IPS-15b (cell line): ENCODE data around the gene ZDHHC11B.

Source experiments
- H3K27me3 ChIP-seq: one replicate; pipeline ENCODE4 v1.6.1; 2013; ENCODE audit warnings: low read length; ENCODE audit not compliant: control insufficient read depth, insufficient read depth
- H3K36me3 ChIP-seq: one replicate; pipeline ENCODE4 v1.6.1; 2013; ENCODE audit warnings: low read length; ENCODE audit not compliant: control insufficient read depth, insufficient read depth
- H3K4me1 ChIP-seq: one replicate; pipeline ENCODE4 v1.6.1; 2013; ENCODE audit warnings: mild to moderate bottlenecking, low read length; ENCODE audit not compliant: control insufficient read depth, insufficient read depth
- H3K4me3 ChIP-seq: one replicate; pipeline ENCODE4 v1.5.1; 2013; ENCODE audit warnings: low read depth, low read length
- H3K9ac ChIP-seq: one replicate; pipeline ENCODE4 v1.6.1; 2013; ENCODE audit warnings: low read depth, mild to moderate bottlenecking, low read length
- H3K9me3 ChIP-seq: one replicate; pipeline ENCODE4 v1.6.1; 2013; ENCODE audit warnings: mild to moderate bottlenecking, low read length; ENCODE audit not compliant: control insufficient read depth, insufficient read depth

Gene ZDHHC11B

DNA sequence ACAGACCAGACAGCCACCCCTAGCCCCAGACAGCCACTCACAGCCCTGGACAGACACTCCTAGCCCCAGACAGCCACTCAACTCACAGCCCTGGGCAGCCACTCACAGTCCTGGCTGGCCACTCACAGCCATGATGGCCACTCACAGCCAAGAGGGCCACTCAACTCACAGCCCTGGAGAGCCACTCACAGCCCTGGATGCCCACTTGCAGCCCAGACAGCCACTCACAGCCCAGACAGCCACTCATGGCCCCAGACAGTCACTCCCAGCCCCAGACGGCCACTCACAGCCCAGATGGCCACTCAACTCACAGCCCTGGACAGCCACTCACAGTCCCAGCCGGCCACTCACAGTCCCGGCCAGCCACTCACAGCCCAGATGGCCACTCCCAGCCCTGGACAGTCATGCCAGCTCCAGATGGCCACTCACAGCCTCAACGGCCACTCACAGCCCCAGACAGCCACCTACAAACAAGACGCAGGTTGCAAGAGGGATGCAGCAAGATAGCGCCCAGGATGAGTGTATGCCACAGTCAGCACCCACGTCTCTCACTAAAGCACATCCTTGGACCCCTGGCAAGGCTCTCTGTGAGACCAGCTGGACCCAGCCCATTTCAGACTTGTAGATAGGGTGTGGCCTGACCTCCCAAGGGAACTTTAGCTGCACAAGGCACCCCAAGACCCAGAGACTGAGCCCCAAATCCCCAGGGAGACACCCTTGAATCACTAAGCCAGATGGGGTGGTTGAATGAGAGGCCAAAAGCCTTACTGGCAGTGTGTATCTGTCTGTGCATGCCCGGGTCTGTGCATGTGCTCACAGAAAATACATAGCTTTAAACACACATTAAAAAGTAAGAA lies 22.4 kb downstream of the ZDHHC11B start:
- no peaks in the 10 kb centered on the region for H3K27me3 ChIP-seq
- H3K9me3 ChIP-seq, result no peaks in the 10 kb centered on the region
- H3K4me3 ChIP-seq, result no peak overlapping the region
- no peaks in the 10 kb centered on the region for H3K4me1 ChIP-seq
- H3K36me3 ChIP-seq, result no peaks in the 10 kb centered on the region
- no peak overlapping the region for H3K9ac ChIP-seq

DNA sequence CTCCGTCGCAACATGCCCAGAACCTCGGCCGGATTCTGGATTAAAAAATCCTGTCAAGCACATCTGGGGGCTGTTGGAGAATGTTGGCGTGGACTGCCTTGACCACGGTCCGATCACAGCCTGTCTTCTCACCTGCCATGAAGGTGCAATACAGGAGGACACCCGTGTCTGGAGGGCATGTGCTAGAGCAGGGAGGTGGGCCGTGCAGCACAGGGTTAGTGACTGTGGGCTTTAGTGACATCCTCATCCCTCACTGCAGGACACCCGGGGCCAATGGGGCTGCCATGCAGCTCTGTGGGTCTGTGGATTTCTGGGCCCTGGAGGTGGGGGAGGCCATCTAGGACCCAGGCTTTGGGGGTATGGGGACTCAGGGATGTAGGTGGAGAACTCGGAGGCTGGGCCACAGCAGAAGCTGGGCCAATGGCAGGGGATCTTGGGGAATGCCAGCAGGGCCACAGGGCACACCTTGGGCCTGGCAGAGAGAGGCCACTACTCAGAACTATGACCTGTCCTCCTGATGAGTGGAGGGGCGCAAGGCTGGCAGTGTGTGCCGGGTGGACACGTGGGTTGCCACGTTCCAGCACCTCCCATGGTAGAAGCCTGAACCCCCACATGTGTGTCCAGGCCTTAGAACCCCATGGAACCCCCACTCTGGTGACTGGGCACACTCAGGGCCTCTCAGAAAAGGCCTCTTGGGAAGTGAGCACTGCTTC lies 23.3 kb downstream of the ZDHHC11B start:
- Histone ChIP-seq H3K36me3 (no peaks in the 10 kb centered on the region), H3K9ac (no peak overlapping the region), H3K4me3 (no peak overlapping the region), H3K4me1 (no peaks in the 10 kb centered on the region), H3K27me3 (no peaks in the 10 kb centered on the region), H3K9me3 (no peaks in the 10 kb centered on the region)

- H3K4me3 ChIP-seq, result no peak overlapping the region
- H3K27me3 ChIP-seq, result no peaks in the 10 kb centered on the region
These were observed 24.0 kb downstream of the ZDHHC11B start for GRCh38 chr5:760363-761058.

DNA sequence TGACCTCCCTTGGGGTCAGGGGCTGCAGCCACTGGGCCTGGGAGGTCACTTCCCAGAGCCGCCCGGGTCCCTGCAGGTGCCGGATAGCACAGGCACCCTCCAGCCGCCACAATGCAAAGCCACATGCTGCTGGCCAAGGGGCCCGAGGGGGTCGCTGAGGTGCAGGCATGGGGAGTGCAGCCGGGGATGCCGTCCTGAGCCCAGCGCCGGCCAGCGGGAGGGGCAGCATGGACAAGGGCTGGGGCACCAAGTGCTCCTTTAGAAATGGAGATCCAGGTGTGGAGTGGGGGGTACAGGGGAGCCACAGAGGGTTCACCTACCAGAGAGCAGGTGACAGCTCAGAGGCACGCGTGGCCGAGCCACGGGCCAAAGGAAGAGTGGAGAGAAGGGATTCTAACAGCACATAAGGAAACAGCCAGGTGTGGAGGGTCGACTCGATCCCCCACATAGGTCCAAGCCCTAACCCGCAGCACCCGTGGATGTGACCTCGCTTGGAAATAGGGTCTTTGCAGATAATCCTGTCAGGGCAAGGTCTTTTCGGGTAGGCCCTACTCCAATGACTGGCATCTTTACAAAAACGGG lies 24.7 kb downstream of the ZDHHC11B start:
- no peak overlapping the region for H3K4me3 ChIP-seq
- no peaks in the 10 kb centered on the region for H3K36me3 ChIP-seq
- no peak overlapping the region for H3K9ac ChIP-seq
- no peaks in the 10 kb centered on the region for H3K4me1 ChIP-seq
- no peaks in the 10 kb centered on the region for H3K27me3 ChIP-seq
- no peaks in the 10 kb centered on the region for H3K9me3 ChIP-seq

More at GRCh38 chr5:760363-761058, 24.0 kb downstream of the ZDHHC11B start:
- Histone ChIP-seq H3K36me3 (no peaks in the 10 kb centered on the region), H3K9ac (no peak overlapping the region), H3K9me3 (no peaks in the 10 kb centered on the region), H3K4me1 (no peaks in the 10 kb centered on the region)

GRCh38 chr5:759111-759751 lies 25.3 kb downstream of the ZDHHC11B start:
- Histone ChIP-seq H3K9me3 (no peaks in the 10 kb centered on the region), H3K4me1 (no peaks in the 10 kb centered on the region), H3K36me3 (no peaks in the 10 kb centered on the region), H3K9ac (no peak overlapping the region), H3K4me3 (no peak overlapping the region), H3K27me3 (no peaks in the 10 kb centered on the region)

DNA sequence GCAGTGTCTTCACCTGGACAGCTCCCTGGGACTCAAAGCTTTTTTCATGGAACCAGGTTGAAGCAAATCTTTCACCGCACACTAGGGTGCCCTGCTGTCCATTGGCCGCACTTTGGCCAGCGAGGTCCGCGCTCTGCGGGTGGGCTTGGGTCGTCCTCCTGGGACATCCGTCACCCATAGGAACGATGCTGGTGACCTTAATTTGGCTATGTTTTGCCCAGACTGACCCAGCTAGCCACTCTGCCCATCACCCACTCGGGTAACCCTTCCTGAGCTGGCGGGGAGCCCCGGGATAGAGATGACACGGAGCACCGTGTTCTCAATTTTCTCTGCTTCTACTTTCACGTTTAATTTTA lies 25.9 kb downstream of the ZDHHC11B start:
- H3K36me3 ChIP-seq, result no peaks in the 10 kb centered on the region
- no peak overlapping the region for H3K4me3 ChIP-seq
- no peak overlapping the region for H3K9ac ChIP-seq
- no peaks in the 10 kb centered on the region for H3K4me1 ChIP-seq
- H3K9me3 ChIP-seq, result no peaks in the 10 kb centered on the region
- no peaks in the 10 kb centered on the region for H3K27me3 ChIP-seq

DNA sequence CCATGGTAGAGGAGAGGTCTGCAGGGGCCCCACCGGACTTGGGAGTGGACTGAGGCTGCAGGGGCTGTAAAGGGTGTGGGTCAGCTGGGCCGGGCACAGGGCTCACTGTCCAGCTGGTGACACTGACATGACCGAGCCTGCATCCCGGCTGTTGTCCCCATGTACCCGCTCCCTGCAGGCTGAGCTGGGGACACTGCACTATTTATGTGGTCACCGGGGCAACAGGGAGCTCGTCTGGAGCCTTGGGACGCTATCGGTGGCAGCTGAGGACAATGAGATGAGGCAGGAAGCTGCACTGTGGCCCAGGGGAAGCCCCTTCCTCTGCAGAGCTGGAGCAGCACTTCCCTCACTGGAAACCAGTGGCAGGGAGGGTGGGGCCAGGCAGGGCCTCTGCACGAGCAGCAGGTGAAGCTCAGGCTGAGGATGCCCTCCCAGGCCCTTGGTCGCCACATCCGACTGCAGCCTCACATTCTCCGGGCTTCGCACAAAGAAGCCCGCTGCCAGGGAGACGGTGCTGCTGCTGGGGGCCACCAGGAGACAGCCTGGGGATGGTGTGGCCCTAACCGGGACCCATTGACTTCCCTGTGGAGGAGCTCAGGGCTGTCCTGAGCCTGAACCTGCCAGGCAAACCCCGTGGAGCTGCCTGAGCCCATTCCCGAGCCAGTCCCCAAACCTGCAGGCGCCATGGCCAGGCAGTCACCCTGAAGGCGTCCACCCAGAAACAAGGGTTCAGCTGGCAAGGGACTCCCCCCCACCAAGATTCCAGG lies 26.4 kb downstream of the ZDHHC11B start:
- H3K4me3 ChIP-seq, result no peak overlapping the region
- H3K9me3 ChIP-seq, result no peaks in the 10 kb centered on the region

GRCh38 chr5:757346-757930 lies 27.1 kb downstream of the ZDHHC11B start:
- Histone ChIP-seq H3K9ac (no peak overlapping the region), H3K36me3 (no peaks in the 10 kb centered on the region), H3K4me3 (no peak overlapping the region), H3K27me3 (no peaks in the 10 kb centered on the region), H3K9me3 (no peaks in the 10 kb centered on the region), H3K4me1 (no peaks in the 10 kb centered on the region)

More for the DNA sequence above, 26.4 kb downstream of the ZDHHC11B start:
- no peaks in the 10 kb centered on the region for H3K4me1 ChIP-seq
- H3K27me3 ChIP-seq, result no peaks in the 10 kb centered on the region
- no peak overlapping the region for H3K9ac ChIP-seq
- H3K36me3 ChIP-seq, result no peaks in the 10 kb centered on the region

DNA sequence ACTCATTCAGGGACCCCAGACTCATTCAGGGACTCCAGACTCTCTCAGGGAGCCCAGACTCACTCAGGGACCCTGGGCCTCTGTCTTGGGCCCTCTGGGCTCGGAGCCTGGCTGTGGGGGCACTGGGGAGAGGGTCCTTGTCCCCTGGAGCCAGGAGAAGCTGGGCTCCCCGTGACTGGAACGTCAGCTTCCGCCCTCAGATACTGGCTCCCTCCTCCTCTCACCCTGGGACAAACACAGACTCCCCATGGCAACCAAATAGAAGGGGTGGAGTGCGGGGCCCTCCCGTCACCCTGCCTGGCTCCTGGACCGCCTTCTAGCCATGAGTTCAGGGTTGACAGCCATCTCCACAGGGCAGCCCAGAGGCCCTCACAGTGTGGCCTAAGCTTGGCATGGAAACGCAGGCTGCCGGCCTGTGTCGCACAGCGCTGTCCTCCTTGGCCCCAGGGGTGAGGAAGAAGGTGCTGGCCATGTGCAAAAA lies 27.6 kb downstream of the ZDHHC11B start:
- Histone ChIP-seq H3K9ac (no peak overlapping the region), H3K27me3 (no peaks in the 10 kb centered on the region), H3K36me3 (no peaks in the 10 kb centered on the region), H3K4me1 (no peaks in the 10 kb centered on the region), H3K4me3 (no peak overlapping the region), H3K9me3 (no peaks in the 10 kb centered on the region)

DNA sequence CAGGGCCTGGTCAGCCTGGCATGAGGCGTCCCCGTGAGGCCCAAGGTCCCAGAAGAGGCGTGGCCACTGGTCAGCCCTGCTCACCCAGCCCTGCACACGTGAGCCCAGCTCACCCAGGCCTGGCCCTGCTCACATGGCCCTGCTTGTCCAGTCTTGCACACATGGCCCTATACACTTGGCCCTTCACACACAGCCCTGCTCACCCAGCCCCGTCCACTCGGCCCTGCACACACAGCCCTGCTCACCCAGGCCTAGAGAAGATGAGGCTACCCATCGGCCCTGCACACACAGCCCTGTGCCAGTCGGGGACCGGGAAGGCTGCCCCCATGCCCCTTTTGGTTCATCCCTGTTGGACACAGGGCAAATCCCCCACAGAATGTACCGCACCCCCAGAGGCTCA lies 28.4 kb downstream of the ZDHHC11B start:
- H3K4me3 ChIP-seq, result no peak overlapping the region
- no peaks in the 10 kb centered on the region for H3K4me1 ChIP-seq
- no peaks in the 10 kb centered on the region for H3K36me3 ChIP-seq
- no peak overlapping the region for H3K9ac ChIP-seq
- H3K27me3 ChIP-seq, result no peaks in the 10 kb centered on the region
- no peaks in the 10 kb centered on the region for H3K9me3 ChIP-seq
